CD14-positive monocyte (primary cell): ENCODE data around the gene PPP1R3A. TPM values are rescaled to one million over a fixed set of nuclear protein-coding genes. Genes with fewer than 3 reads are reported as not detected.

Experiments
- DNase-seq, 3 donors: peaks; one replicate each; pipeline ENCODE4 v3.0.0-alpha.2; 2011 to 2022
- H2AFZ ChIP-seq: 2 replicates; pipeline ENCODE4 v1.6.0; 2012; ENCODE audit warnings: mild to moderate bottlenecking, low read depth, low read length, inconsistent platforms; ENCODE audit not compliant: insufficient read depth, poor library complexity, severe bottlenecking
- H3K27ac ChIP-seq, 2 donors: 1 replicate in 1 of 2; 2 replicates in 1 of 2; pipeline ENCODE4 v1.5.1; 2012 to 2013; ENCODE audit warnings: low read length in 2 of 2, control low read depth in 1 of 2, inconsistent platforms in 1 of 2, low read depth in 1 of 2, mild to moderate bottlenecking in 1 of 2
- H3K27me3 ChIP-seq, 2 donors: one replicate each; pipeline versions ENCODE4 v1.6.0 to v1.6.1; 2011 to 2013; ENCODE audit warnings: low read length in 2 of 2; ENCODE audit not compliant: control insufficient read depth in 2 of 2, insufficient read depth in 2 of 2
- H3K36me3 ChIP-seq, 2 donors: replicated peaks in 1 of 2; 1 replicate in 1 of 2; 2 replicates in 1 of 2; pipeline versions ENCODE4 v1.5.1 to v1.6.1; 2012 to 2013; ENCODE audit warnings: low read length in 2 of 2, control low read depth in 1 of 2, inconsistent platforms in 1 of 2, mild to moderate bottlenecking in 1 of 2; ENCODE audit not compliant: insufficient read depth in 2 of 2, control insufficient read depth in 1 of 2
- H3K4me1 ChIP-seq, 2 donors: 1 replicate in 1 of 2; 2 replicates in 1 of 2; pipeline versions ENCODE4 v1.5.1 to v1.6.1; 2012 to 2013; ENCODE audit warnings: low read length in 2 of 2, control low read depth in 1 of 2, inconsistent platforms in 1 of 2, mild to moderate bottlenecking in 1 of 2, moderate library complexity in 1 of 2; ENCODE audit not compliant: insufficient read depth in 2 of 2, control insufficient read depth in 1 of 2
- H3K4me2 ChIP-seq: replicated peaks from 2 replicates; pipeline ENCODE3; 2012; ENCODE audit warnings: low read length, moderate library complexity, mild to moderate bottlenecking; ENCODE audit not compliant: poor library complexity, severe bottlenecking; ENCODE audit errors: extremely low read depth
- H3K4me3 ChIP-seq, 3 experiments: fragments of 200-600 bp in 1 of 3; sonication (generic) in 1 of 3; replicated peaks in 1 of 3; 1 replicate in 2 of 3; 2 replicates in 1 of 3; pipeline ENCODE4 v1.5.1; 2011 to 2013; ENCODE audit warnings: low read length in 3 of 3, mild to moderate bottlenecking in 3 of 3, control low read depth in 2 of 3, low read depth in 2 of 3, inconsistent platforms in 1 of 3, moderate library complexity in 1 of 3
- H3K79me2 ChIP-seq: 2 replicates; pipeline ENCODE4 v1.6.0; 2012; ENCODE audit warnings: mild to moderate bottlenecking, control low read depth, inconsistent platforms, low read length, moderate library complexity; ENCODE audit not compliant: insufficient read depth
- H3K9ac ChIP-seq: 2 replicates; pipeline ENCODE4 v1.6.0; 2017; ENCODE audit warnings: low read length, mild to moderate bottlenecking; ENCODE audit not compliant: insufficient read depth, poor library complexity, severe bottlenecking
- H3K9me3 ChIP-seq, 2 donors: replicated peaks in 1 of 2; 1 replicate in 1 of 2; 2 replicates in 1 of 2; pipeline versions ENCODE4 v1.5.1 to v1.6.1; 2012 to 2013; ENCODE audit warnings: low read length in 2 of 2, control low read depth in 1 of 2; ENCODE audit not compliant: control insufficient read depth in 1 of 2, insufficient read depth in 1 of 2
- H4K20me1 ChIP-seq: 2 replicates; pipeline ENCODE4 v1.6.0; 2012; ENCODE audit warnings: mild to moderate bottlenecking, low read length, control low read depth, moderate library complexity; ENCODE audit not compliant: insufficient read depth
- H3K27ac Mint-ChIP-seq, 7 donors: one replicate each; pipeline ENCODE4 v1.8.0; 2020; ENCODE audit warnings: mild to moderate bottlenecking in 7 of 7, mixed read lengths in 7 of 7, moderate library complexity in 6 of 7, inconsistent platforms in 2 of 7
- H3K27me3 Mint-ChIP-seq, 3 donors: one replicate each; pipeline ENCODE4 v1.8.0; 2021 to 2022; ENCODE audit warnings: low read depth in 3 of 3, mild to moderate bottlenecking in 3 of 3, mixed read lengths in 3 of 3, moderate library complexity in 3 of 3, inconsistent platforms in 1 of 3
- H3K36me3 Mint-ChIP-seq, 2 donors: one replicate each; pipeline ENCODE4 v1.8.0; 2020; ENCODE audit warnings: mixed read lengths in 2 of 2, inconsistent platforms in 1 of 2, mild to moderate bottlenecking in 1 of 2
- H3K4me1 Mint-ChIP-seq: one replicate; pipeline ENCODE4 v1.8.0; 2020; ENCODE audit warnings: mild to moderate bottlenecking, mixed read lengths
- H3K4me3 Mint-ChIP-seq, 2 donors: one replicate each; pipeline ENCODE4 v1.8.0; 2020; ENCODE audit warnings: mild to moderate bottlenecking in 2 of 2, mixed read lengths in 2 of 2, moderate library complexity in 1 of 2
- H3K9me3 Mint-ChIP-seq, 7 donors: one replicate each; pipeline ENCODE4 v1.8.0; 2020 to 2022; ENCODE audit warnings: mixed read lengths in 7 of 7, mild to moderate bottlenecking in 6 of 7, moderate library complexity in 6 of 7, inconsistent platforms in 2 of 7
- CTCF ChIP-seq: fragments of 200-600 bp; IDR thresholded peaks from one replicate; pipeline ENCODE4 v1.8.0; 2022; ENCODE audit warnings: antibody characterized with exemption, mild to moderate bottlenecking
- WGBS: methylation state at CpG from one replicate; pipeline ENCODE4 v1.1.5; 2013; ENCODE audit warnings: missing lambda C conversion rate; ENCODE audit not compliant: insufficient coverage; 5-methylcytosine and 5-hydroxymethylcytosine counted together
- intact Hi-C, 2 donors: fragments of 100-400 bp; cut with micrococcal nuclease; formaldehyde crosslinking; loops; one replicate each; pipeline versions ENCODE4 v1.15.0 to v1.15.1; 2023
- polyA minus RNA-seq: library from RNA; depleted of rRNA, polyadenylated mRNA; stranded (reverse); fragments of >200 nt; gene quantifications from 2 replicates; pipeline ENCODE4 v1.2.3, GENCODE V29; 2012
- polyA plus RNA-seq, 3 donors: library from polyadenylated mRNA; depleted of rRNA in 1 of 3; unstranded in 2 of 3; stranded (reverse) in 1 of 3; fragments of 300-500 nt in 2 of 3; fragments of >200 nt in 1 of 3; fragmentation: Illumina TruSeq in 2 of 3; gene quantifications; 1 replicate in 2 of 3; 2 replicates in 1 of 3; pipeline ENCODE4 v1.2.3, GENCODE V29; 2012 to 2021
- total RNA-seq, 12 experiments: library from RNA in 1 of 12; stranded (reverse) in 1 of 12; fragments of 120-200 nt in 1 of 12; gene quantifications; one replicate each; pipeline ENCODE4 v1.2.4 and lab custom pipeline; 2013 to 2026; ENCODE audit warnings: mixed read lengths in 6 of 12, inconsistent platforms in 1 of 12

The PPP1R3A gene
- total RNA-seq (2013), result 0.04 TPM
- polyA plus RNA-seq (not detected), polyA minus RNA-seq (not detected in 2 replicates), total RNA-seq (lab: John Stamatoyannopoulos, UW) (0 to 0.92 (median 0) reads per million in 11 experiments)

- Mint-ChIP-seq H3K27ac (no peak within 1 kb of the TSS), H3K27me3 (no peaks in the 10 kb centered on the region), H3K9me3 (peaks cover 0 to 3% (median 0%) of the 10 kb centered on the region in 7 donors), H3K36me3 (no peaks in the 10 kb centered on the region), H3K4me3 (no peak within 1 kb of the TSS), H3K4me1 (no peaks in the 10 kb centered on the region)
- no peak within 1 kb of the TSS for H3K9ac ChIP-seq
- H3K4me1 ChIP-seq, result no peaks in the 10 kb centered on the region
- H4K20me1 ChIP-seq, result no peaks in the 10 kb centered on the region
- no peak within 1 kb of the TSS for H3K4me2 ChIP-seq
- no peaks in the 10 kb centered on the region for H3K9me3 ChIP-seq
- TF ChIP-seq CTCF, result no peak
- H3K27me3 ChIP-seq, result no peaks in the 10 kb centered on the region
- H2AFZ ChIP-seq, result no peak within 1 kb of the TSS
- no peak within 1 kb of the TSS for H3K27ac ChIP-seq
- no peaks in the 10 kb centered on the region for H3K36me3 ChIP-seq
- no peaks in the 10 kb centered on the region for H3K79me2 ChIP-seq
- WGBS, result 100% methylated on average over 1 of the region's 2 CpGs
- intact Hi-C loops, result no loop called here
- H3K4me3 ChIP-seq, result no peak within 1 kb of the TSS
- DNase-seq, result no peak
Observed at GRCh38 chr7:113918946-113919345, at the start of gene PPP1R3A. Gene PPP1R3A, minus strand, starts transcription at chr7:113919009. Its CDS starts 13 bp downstream, at chr7:113918996.

- no peak overlapping the region for H3K9ac ChIP-seq
- no peak overlapping the region for H2AFZ ChIP-seq
- no peaks in the 10 kb centered on the region for H3K36me3 ChIP-seq
- no peaks in the 10 kb centered on the region for H3K79me2 ChIP-seq
- no peak overlapping the region for H3K4me3 ChIP-seq
- H3K4me2 ChIP-seq, result no peak overlapping the region
- no peak overlapping the region for H3K27ac ChIP-seq
- no peaks in the 10 kb centered on the region for H3K4me1 ChIP-seq
- no peaks in the 10 kb centered on the region for H3K4me1 Mint-ChIP-seq
- no peak overlapping the region for H3K27ac Mint-ChIP-seq
- no peaks in the 10 kb centered on the region for H4K20me1 ChIP-seq
- no peak for DNase-seq
- H3K27me3 Mint-ChIP-seq, result peaks cover 0 to 2% (median 0%) of the 10 kb centered on the region in 3 donors
- intact Hi-C loops, result no loop called here
- no peaks in the 10 kb centered on the region for H3K27me3 ChIP-seq
- no peak overlapping the region for H3K4me3 Mint-ChIP-seq
- no peaks in the 10 kb centered on the region for H3K36me3 Mint-ChIP-seq
- H3K9me3 ChIP-seq, result peaks cover 0 to 11% of the 10 kb centered on the region in 2 donors
- TF ChIP-seq CTCF, result no peak
- no CpG with 5 or more reads among the region's 2 CpGs for WGBS
- H3K9me3 Mint-ChIP-seq, result peaks cover 8 to 23% (median 11%) of the 10 kb centered on the region in 7 donors
Observed at GRCh38 chr7:113963356-113963755, 44.5 kb upstream of the PPP1R3A start.
